ENCODE measurements around the gene SLC12A7. TPM values are rescaled to one million over a fixed set of nuclear protein-coding genes. Genes with fewer than 3 reads are reported as not detected.

The SLC12A7 gene
- total RNA-seq, 1 donor from 2014 or later: 147 TPM

DNA sequence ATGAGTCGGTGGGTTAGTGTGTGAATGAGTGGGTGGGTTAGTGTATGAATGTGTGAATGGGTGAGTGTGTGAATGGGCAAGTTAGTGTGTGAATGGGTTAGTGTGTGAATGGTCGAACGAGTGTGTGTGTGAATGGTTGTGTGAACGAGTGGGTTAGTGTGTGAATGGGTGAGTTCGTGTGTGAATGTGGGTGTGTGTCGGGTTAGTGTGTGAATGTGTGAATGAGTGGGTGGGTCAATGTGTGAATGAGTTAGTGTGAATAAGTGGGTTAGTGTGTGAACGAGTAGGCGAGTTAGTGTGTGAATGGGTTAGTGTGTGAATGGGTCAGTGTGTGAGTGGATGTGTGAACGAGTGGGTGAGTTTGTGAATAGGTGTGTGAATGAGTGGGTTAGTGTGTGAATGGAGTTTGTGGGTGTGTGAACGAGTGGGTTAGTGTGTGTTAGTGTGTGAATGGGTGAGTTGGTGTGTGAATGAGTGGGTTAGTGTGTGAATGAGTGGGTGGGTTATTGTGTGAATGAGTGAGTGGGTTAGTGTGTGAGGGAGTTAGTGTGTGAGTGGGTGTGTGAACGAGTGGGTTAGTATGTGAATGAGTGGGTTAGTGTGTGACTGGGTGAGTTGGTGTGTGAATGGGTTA lies 64.4 kb downstream of the SLC12A7 start:
- H3K9me3 Mint-ChIP-seq (ENCODE audit: unreplicated experiment): peaks cover 10% of the 10 kb centered on the region
- no peak overlapping the region for H3K4me3 Mint-ChIP-seq (ENCODE audit: unreplicated experiment)
- TF ChIP-seq, protein P1, sequence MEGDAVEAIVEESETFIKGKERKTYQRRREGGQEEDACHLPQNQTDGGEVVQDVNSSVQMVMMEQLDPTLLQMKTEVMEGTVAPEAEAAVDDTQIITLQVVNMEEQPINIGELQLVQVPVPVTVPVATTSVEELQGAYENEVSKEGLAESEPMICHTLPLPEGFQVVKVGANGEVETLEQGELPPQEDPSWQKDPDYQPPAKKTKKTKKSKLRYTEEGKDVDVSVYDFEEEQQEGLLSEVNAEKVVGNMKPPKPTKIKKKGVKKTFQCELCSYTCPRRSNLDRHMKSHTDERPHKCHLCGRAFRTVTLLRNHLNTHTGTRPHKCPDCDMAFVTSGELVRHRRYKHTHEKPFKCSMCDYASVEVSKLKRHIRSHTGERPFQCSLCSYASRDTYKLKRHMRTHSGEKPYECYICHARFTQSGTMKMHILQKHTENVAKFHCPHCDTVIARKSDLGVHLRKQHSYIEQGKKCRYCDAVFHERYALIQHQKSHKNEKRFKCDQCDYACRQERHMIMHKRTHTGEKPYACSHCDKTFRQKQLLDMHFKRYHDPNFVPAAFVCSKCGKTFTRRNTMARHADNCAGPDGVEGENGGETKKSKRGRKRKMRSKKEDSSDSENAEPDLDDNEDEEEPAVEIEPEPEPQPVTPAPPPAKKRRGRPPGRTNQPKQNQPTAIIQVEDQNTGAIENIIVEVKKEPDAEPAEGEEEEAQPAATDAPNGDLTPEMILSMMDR (IDR thresholded peaks at IDR 0.05; ENCODE audit: partially characterized antibody, unreplicated experiment): no peak
- peaks cover 19% of the 10 kb centered on the region for H3K27me3 Mint-ChIP-seq (ENCODE audit: unreplicated experiment)
- no peak overlapping the region for H3K27ac Mint-ChIP-seq (ENCODE audit: unreplicated experiment)
- H3K36me3 Mint-ChIP-seq (ENCODE audit: unreplicated experiment): no peaks in the 10 kb centered on the region
- peaks cover 3% of the 10 kb centered on the region for H3K4me1 Mint-ChIP-seq (ENCODE audit: low read depth, unreplicated experiment)
- DNase-seq: no peak

DNA sequence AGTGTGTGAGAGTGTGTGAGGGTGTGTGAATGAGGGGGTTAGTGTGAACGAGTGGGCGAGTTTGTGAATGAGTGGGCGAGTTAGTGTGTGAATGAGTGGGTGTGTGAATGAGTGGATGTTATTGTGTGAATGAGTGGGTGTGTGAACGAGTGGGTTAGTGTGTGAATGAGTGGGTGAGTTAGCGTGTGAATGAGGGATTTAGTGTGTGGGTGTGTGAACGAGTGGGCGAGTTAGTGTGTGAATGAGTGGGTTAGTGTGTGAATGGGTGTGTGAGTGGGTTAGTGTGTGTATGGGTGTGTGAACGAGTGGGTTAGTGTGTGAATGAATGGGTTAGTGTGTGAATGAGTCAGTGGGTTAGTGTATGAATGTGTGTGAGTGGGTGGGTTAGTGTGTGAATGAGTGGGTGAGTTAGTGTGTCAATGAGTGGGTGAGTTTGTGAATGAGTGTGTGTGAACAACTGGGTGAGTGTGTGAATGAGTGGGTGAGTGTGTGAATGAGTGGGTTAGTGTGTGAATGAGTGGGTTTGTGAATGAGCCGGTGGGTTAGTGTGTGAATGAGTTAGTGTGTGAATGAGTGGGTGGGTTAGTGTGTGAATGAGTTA lies 65.8 kb downstream of the SLC12A7 start:
- peaks cover 10% of the 10 kb centered on the region for H3K9me3 Mint-ChIP-seq (ENCODE audit: unreplicated experiment)
- peaks cover 2% of the 10 kb centered on the region for H3K36me3 Mint-ChIP-seq (ENCODE audit: unreplicated experiment)
- no peak overlapping the region for H3K4me3 Mint-ChIP-seq (ENCODE audit: unreplicated experiment)
- TF ChIP-seq, protein P1 (IDR thresholded peaks at IDR 0.05; ENCODE audit: partially characterized antibody, unreplicated experiment): no peak
- peaks cover 3% of the 10 kb centered on the region for H3K4me1 Mint-ChIP-seq (ENCODE audit: low read depth, unreplicated experiment)
- no peak for DNase-seq
- peaks cover 17% of the 10 kb centered on the region for H3K27me3 Mint-ChIP-seq (ENCODE audit: unreplicated experiment)
- no peak overlapping the region for H3K27ac Mint-ChIP-seq (ENCODE audit: unreplicated experiment)

DNA sequence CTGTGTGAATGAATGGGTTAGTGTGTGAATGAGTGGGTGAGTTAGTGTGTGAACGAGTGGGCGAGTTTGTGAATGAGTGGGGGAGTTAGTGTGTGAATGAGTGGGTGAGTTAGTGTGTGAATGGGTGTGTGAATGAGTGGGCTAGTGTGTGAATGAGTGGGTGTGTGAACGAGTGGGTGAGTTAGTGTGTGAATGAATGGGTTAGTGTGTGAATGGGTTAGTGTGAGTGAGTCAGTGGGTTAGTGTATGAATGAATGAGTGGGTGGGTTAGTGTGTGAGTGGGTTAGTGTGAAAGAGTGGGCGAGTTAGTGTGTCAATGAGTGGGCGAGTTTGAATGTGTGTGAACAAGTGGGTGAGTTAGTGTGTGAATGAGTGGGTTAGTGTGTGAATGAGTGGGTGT lies 67.7 kb downstream of the SLC12A7 start:
- no peak for DNase-seq
- Mint-ChIP-seq H3K4me1 (ENCODE audit: low read depth, unreplicated experiment) (no peaks in the 10 kb centered on the region), H3K36me3 (ENCODE audit: unreplicated experiment) (peaks cover 5% of the 10 kb centered on the region), H3K4me3 (ENCODE audit: unreplicated experiment) (no peak overlapping the region), H3K9me3 (ENCODE audit: unreplicated experiment) (peaks cover 17% of the 10 kb centered on the region), H3K27me3 (ENCODE audit: unreplicated experiment) (peaks cover 18% of the 10 kb centered on the region), H3K27ac (ENCODE audit: unreplicated experiment) (no peak overlapping the region)
- TF ChIP-seq, protein P1 (IDR thresholded peaks at IDR 0.05; ENCODE audit: partially characterized antibody, unreplicated experiment): no peak

DNA sequence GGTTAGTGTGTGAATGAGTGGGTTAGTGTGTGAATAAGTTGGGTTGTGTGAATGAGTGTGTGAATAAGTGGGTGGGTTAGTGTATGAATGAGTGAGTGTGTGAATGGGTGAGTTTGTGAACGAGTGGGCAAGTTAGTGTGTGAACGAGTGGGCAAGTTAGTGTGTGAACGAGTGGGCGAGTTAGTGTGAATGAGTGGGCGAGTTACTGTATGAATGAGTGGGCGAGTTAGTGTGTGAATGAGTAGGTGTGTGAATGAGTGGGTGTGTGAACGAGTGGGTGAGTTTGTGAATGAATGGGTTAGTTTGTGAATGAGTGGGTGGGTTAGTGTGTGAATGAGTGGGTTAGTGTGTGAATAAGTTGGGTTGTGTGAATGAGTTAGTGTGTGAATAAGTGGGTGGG lies 68.5 kb downstream of the SLC12A7 start:
- Mint-ChIP-seq H3K9me3 (ENCODE audit: unreplicated experiment) (peaks cover 15% of the 10 kb centered on the region), H3K27me3 (ENCODE audit: unreplicated experiment) (peaks cover 14% of the 10 kb centered on the region), H3K27ac (ENCODE audit: unreplicated experiment) (no peak overlapping the region), H3K36me3 (ENCODE audit: unreplicated experiment) (peaks cover 5% of the 10 kb centered on the region), H3K4me1 (ENCODE audit: low read depth, unreplicated experiment) (no peaks in the 10 kb centered on the region), H3K4me3 (ENCODE audit: unreplicated experiment) (no peak overlapping the region)
- TF ChIP-seq, protein P1 (IDR thresholded peaks at IDR 0.05; ENCODE audit: partially characterized antibody, unreplicated experiment): no peak
- DNase-seq: no peak

GRCh38 chr5:1042626-1043025 lies 69.2 kb downstream of the SLC12A7 start:
- peaks cover 5% of the 10 kb centered on the region for H3K36me3 Mint-ChIP-seq (ENCODE audit: unreplicated experiment)
- no peaks in the 10 kb centered on the region for H3K4me1 Mint-ChIP-seq (ENCODE audit: low read depth, unreplicated experiment)
- no peak overlapping the region for H3K4me3 Mint-ChIP-seq (ENCODE audit: unreplicated experiment)

More at GRCh38 chr5:1042626-1043025, 69.2 kb downstream of the SLC12A7 start:
- TF ChIP-seq, protein P1 (IDR thresholded peaks at IDR 0.05; ENCODE audit: partially characterized antibody, unreplicated experiment): no peak
- Mint-ChIP-seq H3K27me3 (ENCODE audit: unreplicated experiment) (peaks cover 11% of the 10 kb centered on the region), H3K9me3 (ENCODE audit: unreplicated experiment) (peaks cover 15% of the 10 kb centered on the region), H3K27ac (ENCODE audit: unreplicated experiment) (no peak overlapping the region)
- DNase-seq: no peak
